ENCODE data around the gene TSPAN18. TPM values are rescaled to one million over a fixed set of nuclear protein-coding genes. Genes with fewer than 3 reads are reported as not detected.

The TSPAN18 gene
- total RNA-seq, 3 donors from 2014 or later: 1.0 to 2.0 (median 1.8) TPM

GRCh38 chr11:44959064-44959463 lies 232.3 kb downstream of the TSPAN18 start:
- Histone ChIP-seq H3K27me3 (no peaks in the 10 kb centered on the region), H3K36me3 (no peaks in the 10 kb centered on the region), H3K4me1 (no peaks in the 10 kb centered on the region), H3K27ac (no peak overlapping the region), H3K9me3 (no peaks in the 10 kb centered on the region), H3K4me3 (no peak overlapping the region)
- TF ChIP-seq POLR2AphosphoS5 (IDR thresholded peaks at IDR 0.05): no peak
- TF ChIP-seq CTCF (IDR thresholded peaks at IDR 0.05): no peak
- no peak for TF ChIP-seq POLR2A (IDR thresholded peaks at IDR 0.05)
- intact Hi-C loops (cut with DNase I; ENCODE audit: low total_unique reads): no loop called here
- DNase-seq (ENCODE audit: low spot score in 2 of 2): no peak

DNA sequence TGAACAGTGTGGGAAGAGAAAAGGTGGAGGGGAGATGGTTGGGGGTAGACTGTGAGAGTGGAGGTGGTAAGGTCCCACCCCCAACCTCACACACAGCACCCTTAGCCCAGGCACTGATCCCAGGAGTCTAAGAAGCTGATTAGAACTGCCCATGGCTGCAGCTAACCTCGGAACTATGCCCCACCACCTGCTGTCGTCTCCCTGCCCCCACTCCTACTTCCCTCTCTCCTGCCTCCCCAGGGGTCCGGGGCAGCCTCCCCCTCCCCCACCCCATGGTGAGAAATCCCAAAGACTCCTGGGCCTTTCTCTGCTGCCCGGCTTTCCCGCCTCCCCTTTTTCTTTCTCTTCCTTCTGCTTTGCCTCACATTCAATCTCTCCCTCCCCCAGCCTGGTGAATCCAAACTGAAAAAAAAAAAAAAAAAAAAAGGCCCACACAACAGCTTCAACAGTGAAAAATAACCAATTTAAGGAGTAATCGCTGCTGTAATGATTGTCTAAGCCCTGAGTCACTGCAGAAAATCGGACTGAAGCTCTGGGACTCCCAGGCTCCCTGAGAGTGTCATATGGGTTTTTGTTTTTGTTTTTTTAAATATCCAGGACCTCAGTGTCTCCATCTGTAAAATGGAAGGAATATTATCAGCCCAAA lies 233.6 kb downstream of the TSPAN18 start:
- no peak for TF ChIP-seq CTCF (IDR thresholded peaks at IDR 0.05)
- TF ChIP-seq POLR2A (IDR thresholded peaks at IDR 0.05): no peak
- no peak for TF ChIP-seq POLR2AphosphoS5 (IDR thresholded peaks at IDR 0.05)
- intact Hi-C loops (cut with DNase I; ENCODE audit: low total_unique reads): no loop called here

DNA sequence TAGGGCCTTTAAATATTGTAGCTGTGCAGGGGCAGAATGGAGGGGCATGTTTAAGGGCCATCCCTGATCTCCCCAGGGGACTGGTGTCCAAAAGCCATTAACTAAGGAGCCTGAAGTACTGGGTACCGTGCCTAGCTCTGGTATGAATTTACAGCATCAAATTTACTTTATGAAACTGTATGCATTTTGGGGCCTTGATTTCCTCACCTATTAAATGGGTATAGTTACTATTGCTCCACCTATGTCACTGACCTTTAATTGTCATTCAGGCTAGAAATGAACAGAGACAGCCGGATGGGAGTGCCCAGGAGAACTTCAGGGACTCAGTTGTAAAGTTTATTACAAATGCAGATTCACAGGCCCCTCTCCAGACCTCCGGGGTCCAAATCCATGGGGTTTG lies 235.7 kb downstream of the TSPAN18 start:
- H3K9me3 ChIP-seq: no peaks in the 10 kb centered on the region
- no peaks in the 10 kb centered on the region for H3K4me1 ChIP-seq
- no peak overlapping the region for H3K27ac ChIP-seq
- no peaks in the 10 kb centered on the region for H3K27me3 ChIP-seq
- no peaks in the 10 kb centered on the region for H3K36me3 ChIP-seq
- no peak for DNase-seq (ENCODE audit: low spot score in 2 of 2)
- intact Hi-C loops (cut with DNase I; ENCODE audit: low total_unique reads): no loop called here
- no peak for TF ChIP-seq POLR2AphosphoS5 (IDR thresholded peaks at IDR 0.05)
- TF ChIP-seq CTCF (IDR thresholded peaks at IDR 0.05): no peak
- TF ChIP-seq POLR2A (IDR thresholded peaks at IDR 0.05): no peak
- no peak overlapping the region for H3K4me3 ChIP-seq

More for the DNA sequence above, 233.6 kb downstream of the TSPAN18 start:
- Histone ChIP-seq H3K27me3 (no peaks in the 10 kb centered on the region), H3K4me3 (no peak overlapping the region), H3K27ac (no peak overlapping the region), H3K9me3 (no peaks in the 10 kb centered on the region), H3K4me1 (no peaks in the 10 kb centered on the region), H3K36me3 (no peaks in the 10 kb centered on the region)
- no peak for DNase-seq (ENCODE audit: low spot score in 2 of 2)

- intact Hi-C loops (cut with DNase I; ENCODE audit: low total_unique reads): no loop called here
- no peak overlapping the region for H3K27ac ChIP-seq
- no peak overlapping the region for H3K4me3 ChIP-seq
- H3K4me1 ChIP-seq: no peaks in the 10 kb centered on the region
- no peaks in the 10 kb centered on the region for H3K9me3 ChIP-seq
- no peak for DNase-seq (ENCODE audit: low spot score in 2 of 2)
- TF ChIP-seq POLR2AphosphoS5 (IDR thresholded peaks at IDR 0.05): no peak
- TF ChIP-seq POLR2A (IDR thresholded peaks at IDR 0.05): no peak
- TF ChIP-seq CTCF (IDR thresholded peaks at IDR 0.05): no peak
- no peaks in the 10 kb centered on the region for H3K36me3 ChIP-seq
- no peaks in the 10 kb centered on the region for H3K27me3 ChIP-seq
Measured at GRCh38 chr11:44963136-44963535, 236.4 kb downstream of the TSPAN18 start.

GRCh38 chr11:44963948-44964347 lies 237.2 kb downstream of the TSPAN18 start:
- no peaks in the 10 kb centered on the region for H3K36me3 ChIP-seq
- no peaks in the 10 kb centered on the region for H3K4me1 ChIP-seq
- no peaks in the 10 kb centered on the region for H3K27me3 ChIP-seq
- no peak overlapping the region for H3K4me3 ChIP-seq
- no peak overlapping the region for H3K27ac ChIP-seq
- H3K9me3 ChIP-seq: no peaks in the 10 kb centered on the region
- DNase-seq (ENCODE audit: low spot score in 2 of 2): no peak
- no peak for TF ChIP-seq POLR2A (IDR thresholded peaks at IDR 0.05)
- no peak for TF ChIP-seq POLR2AphosphoS5 (IDR thresholded peaks at IDR 0.05)
- intact Hi-C loops (cut with DNase I; ENCODE audit: low total_unique reads): no loop called here

Data from breast epithelium (tissue), 4 donors.